ENCODE data around the gene INTS2. TPM values are rescaled to one million over a fixed set of nuclear protein-coding genes. Genes with fewer than 3 reads are reported as not detected.

Gene INTS2
- polyA plus RNA-seq, 1 donor (not counting 4 experiments of a cell fraction or from before 2014, with no cell fraction given) = 10.4 TPM

GRCh38 chr17:61869138-61869537 lies 58.6 kb downstream of the INTS2 start:
- TF ChIP-seq EZH2 (IDR thresholded peaks at IDR 0.05; ENCODE audit: low read length) (no peak), CTCF (optimal IDR thresholded peaks at IDR 0.05 in 1 of 3, IDR thresholded peaks at IDR 0.05 in 1 of 3, conservative IDR thresholded peaks at IDR 0.05 in 1 of 3; ENCODE audit: extremely low read depth in 1 of 3, insufficient read depth in 2 of 3, low read length in 3 of 3) (no peak)
- H3K9me1 ChIP-seq (ENCODE audit: control insufficient read depth, extremely low read depth, insufficient read depth, low read length) = no peaks in the 10 kb centered on the region
- dilution Hi-C loops (cut with MboI; ENCODE audit: extremely low pct_ligation_motif_present, low sequenced_read_pairs) = no loop called here
- H3K9ac ChIP-seq (ENCODE audit: control insufficient read depth, extremely low read depth, insufficient read depth, low read length) = no peak overlapping the region
- no peak overlapping the region for H3K27ac ChIP-seq (ENCODE audit: control insufficient read depth, insufficient read depth, low read length)
- FAIRE-seq = no peak
- peaks cover 4 to 7% of the 10 kb centered on the region in 2 experiments for H3K36me3 ChIP-seq (ENCODE audit: control insufficient read depth in 2 of 2, extremely low read depth in 1 of 2, insufficient read depth in 2 of 2, low read length in 2 of 2)
- no peaks in the 10 kb centered on the region for H4K20me1 ChIP-seq (ENCODE audit: control insufficient read depth, extremely low read depth, insufficient read depth, low read length)
- no peaks in the 10 kb centered on the region for H3K9me3 ChIP-seq (ENCODE audit: control insufficient read depth, low read depth, low read length)
- no peak overlapping the region for H3K4me3 ChIP-seq (ENCODE audit: control insufficient read depth in 2 of 3, extremely low read depth in 1 of 3, insufficient read depth in 2 of 3, low read depth in 1 of 3, low read length in 3 of 3)
- no peaks in the 10 kb centered on the region for H3K79me2 ChIP-seq (ENCODE audit: control insufficient read depth, insufficient read depth, low read length)
- DNase-seq (ENCODE audit: low read depth, low spot score) = no peak
- no peaks in the 10 kb centered on the region for H3K27me3 ChIP-seq (ENCODE audit: control insufficient read depth, extremely low read depth, insufficient read depth, low read length)
- no peaks in the 10 kb centered on the region for H3K4me1 ChIP-seq (ENCODE audit: control insufficient read depth, extremely low read depth, insufficient read depth, low read length)
- H2AFZ ChIP-seq (ENCODE audit: control insufficient read depth, low read length) = no peak overlapping the region
- no peak overlapping the region for H3K4me2 ChIP-seq (ENCODE audit: control insufficient read depth, extremely low read depth, insufficient read depth, low read depth, low read length)

GRCh38 chr17:61868074-61868473 lies 59.7 kb downstream of the INTS2 start:
- no peak for TF ChIP-seq CTCF (optimal IDR thresholded peaks at IDR 0.05 in 1 of 3, IDR thresholded peaks at IDR 0.05 in 1 of 3, conservative IDR thresholded peaks at IDR 0.05 in 1 of 3; ENCODE audit: extremely low read depth in 1 of 3, insufficient read depth in 2 of 3, low read length in 3 of 3)
- no peak for TF ChIP-seq EZH2 (IDR thresholded peaks at IDR 0.05; ENCODE audit: low read length)
- no peaks in the 10 kb centered on the region for H3K9me3 ChIP-seq (ENCODE audit: control insufficient read depth, low read depth, low read length)
- no peaks in the 10 kb centered on the region for H3K9me1 ChIP-seq (ENCODE audit: control insufficient read depth, extremely low read depth, insufficient read depth, low read length)
- H2AFZ ChIP-seq (ENCODE audit: control insufficient read depth, low read length) = no peak overlapping the region
- no peaks in the 10 kb centered on the region for H3K27me3 ChIP-seq (ENCODE audit: control insufficient read depth, extremely low read depth, insufficient read depth, low read length)
- dilution Hi-C loops (cut with MboI; ENCODE audit: extremely low pct_ligation_motif_present, low sequenced_read_pairs) = no loop called here
- no peak overlapping the region for H3K27ac ChIP-seq (ENCODE audit: control insufficient read depth, insufficient read depth, low read length)
- H3K4me1 ChIP-seq (ENCODE audit: control insufficient read depth, extremely low read depth, insufficient read depth, low read length) = no peaks in the 10 kb centered on the region
- no peak for DNase-seq (ENCODE audit: low read depth, low spot score)
- FAIRE-seq = no peak
- no peak overlapping the region for H3K4me3 ChIP-seq (ENCODE audit: control insufficient read depth in 2 of 3, extremely low read depth in 1 of 3, insufficient read depth in 2 of 3, low read depth in 1 of 3, low read length in 3 of 3)
- H4K20me1 ChIP-seq (ENCODE audit: control insufficient read depth, extremely low read depth, insufficient read depth, low read length) = no peaks in the 10 kb centered on the region
- H3K4me2 ChIP-seq (ENCODE audit: control insufficient read depth, extremely low read depth, insufficient read depth, low read depth, low read length) = no peak overlapping the region
- H3K36me3 ChIP-seq (ENCODE audit: control insufficient read depth in 2 of 2, extremely low read depth in 1 of 2, insufficient read depth in 2 of 2, low read length in 2 of 2) = peaks cover 4 to 7% of the 10 kb centered on the region in 2 experiments
- no peak overlapping the region for H3K9ac ChIP-seq (ENCODE audit: control insufficient read depth, extremely low read depth, insufficient read depth, low read length)
- H3K79me2 ChIP-seq (ENCODE audit: control insufficient read depth, insufficient read depth, low read length) = no peaks in the 10 kb centered on the region
